GM19240 (cell line): ENCODE data around the gene ZNF587B.
A peak's percentile ranks its signal among the peaks of the same experiment; 100 is the strongest.
"Not testable (repeated sequence)": the region's sequence is repeated elsewhere in the genome, so short reads cannot be mapped to it uniquely, and the experiment has no call there.

Source experiments
- DNase-seq: peaks from one replicate; pipeline ENCODE4 v3.0.0; 2011; ENCODE audit warnings: low spot score; ENCODE audit not compliant: insufficient read length

Gene ZNF587B

GRCh38 chr19:57869655-57870054, 39.6 kb downstream of the ZNF587B start:
- not testable (repeated sequence) for DNase-seq

- DNase-seq, result no peak
These were observed 40.1 kb downstream of the ZNF587B start for GRCh38 chr19:57870225-57870624.

GRCh38 chr19:57872450-57872849, 42.4 kb downstream of the ZNF587B start:
- no peak for DNase-seq

- DNase-seq, result not testable (repeated sequence)
These were observed 44.0 kb downstream of the ZNF587B start for GRCh38 chr19:57873883-57874799.

- DNase-seq, result no peak
These were observed 55.9 kb downstream of the ZNF587B start for GRCh38 chr19:57886046-57886445.

GRCh38 chr19:57887195-57887941, 57.3 kb downstream of the ZNF587B start:
- DNase-seq, result no peak

GRCh38 chr19:57888107-57888559, 58.0 kb downstream of the ZNF587B start:
- DNase-seq, result no peak

GRCh38 chr19:57888560-57889231, 58.6 kb downstream of the ZNF587B start, which contains the start of gene ZNF814:
TSS of gene ZNF814 (minus strand) at chr19:57889037. CDS start at chr19:57888802, 235 bp downstream.
- DNase-seq, result peak; percentile 23

GRCh38 chr19:57890706-57891105, 60.6 kb downstream of the ZNF587B start:
- DNase-seq, result not testable (repeated sequence)
